ENCODE measurements around the gene TMEM234.
A peak's percentile ranks its signal among the peaks of the same experiment; 100 is the strongest.

The TMEM234 gene

GRCh38 chr1:32199717-32200072, 22.5 kb downstream of the TMEM234 start:
- DNase-seq (ENCODE audit: low read depth in 2 of 2): no peak

- no peak for DNase-seq (ENCODE audit: low read depth in 2 of 2)
Observed at GRCh38 chr1:32199043-32199716, 23.0 kb downstream of the TMEM234 start.

GRCh38 chr1:32198237-32199042, 23.7 kb downstream of the TMEM234 start:
- no peak for DNase-seq (ENCODE audit: low read depth in 2 of 2)

- DNase-seq (ENCODE audit: low read depth in 2 of 2): no peak
Observed at GRCh38 chr1:32197837-32198236, 24.3 kb downstream of the TMEM234 start.

- DNase-seq (ENCODE audit: low read depth in 2 of 2): no peak
Observed at GRCh38 chr1:32197074-32197473, 25.1 kb downstream of the TMEM234 start.

- no peak for DNase-seq (ENCODE audit: low read depth in 2 of 2)
Observed at GRCh38 chr1:32195972-32196823, 26.0 kb downstream of the TMEM234 start.

- no peak for DNase-seq (ENCODE audit: low read depth in 2 of 2)
Observed at GRCh38 chr1:32195531-32195930, 26.6 kb downstream of the TMEM234 start.

GRCh38 chr1:32194984-32195383, 27.2 kb downstream of the TMEM234 start:
- DNase-seq (ENCODE audit: low read depth in 2 of 2): no peak

GRCh38 chr1:32192220-32192948, 29.8 kb downstream of the TMEM234 start:
- DNase-seq (ENCODE audit: low read depth in 2 of 2): no peak

GRCh38 chr1:32187850-32188249, 34.3 kb downstream of the TMEM234 start:
- DNase-seq (ENCODE audit: low read depth in 2 of 2): no peak

- no peak for DNase-seq (ENCODE audit: low read depth in 2 of 2)
Observed at GRCh38 chr1:32186491-32186890, 35.7 kb downstream of the TMEM234 start.

GRCh38 chr1:32186077-32186476, 36.1 kb downstream of the TMEM234 start:
- DNase-seq (ENCODE audit: low read depth in 2 of 2): no peak

- no peak for DNase-seq (ENCODE audit: low read depth in 2 of 2)
Observed at GRCh38 chr1:32184650-32185049, 37.5 kb downstream of the TMEM234 start.

GRCh38 chr1:32182060-32182459, 40.1 kb downstream of the TMEM234 start:
- DNase-seq (ENCODE audit: low read depth in 2 of 2): no peak

GRCh38 chr1:32181563-32181962, 40.6 kb downstream of the TMEM234 start:
- DNase-seq (ENCODE audit: low read depth in 2 of 2): no peak

GRCh38 chr1:32181065-32181464, 41.1 kb downstream of the TMEM234 start:
- no peak for DNase-seq (ENCODE audit: low read depth in 2 of 2)

GRCh38 chr1:32180186-32181060, 41.7 kb downstream of the TMEM234 start:
- no peak for DNase-seq (ENCODE audit: low read depth in 2 of 2)

GRCh38 chr1:32179443-32180185, 42.5 kb downstream of the TMEM234 start, which contains the start of gene TXLNA:
TSS of gene TXLNA (plus strand) at chr1:32179675. CDS start at chr1:32180346, 671 bp downstream.
- peak; percentile 75 to 76 for DNase-seq (ENCODE audit: low read depth in 2 of 2)

GRCh38 chr1:32179193-32179442, 43.0 kb downstream of the TMEM234 start:
- no peak for DNase-seq (ENCODE audit: low read depth in 2 of 2)

Data from fibroblast of skin of left biceps (primary cell).